A549 (cell line): ENCODE measurements around the gene TRAF3. TPM values are rescaled to one million over a fixed set of nuclear protein-coding genes. Genes with fewer than 3 reads are reported as not detected.
"Not testable (repeated sequence)": the region's sequence is repeated elsewhere in the genome, so short reads cannot be mapped to it uniquely, and the experiment has no call there.

Source experiments
- ATAC-seq, 2 experiments: fragments of 200-7000 bp in 1 of 2; fragments of >200 bp in 1 of 2; cut with Nextera tagmentation in 1 of 2; cut with Tn5 transposase in 1 of 2; 3 replicates each; pipeline versions ENCODE4 v1.8.0 to v1.9.1; 2018 to 2020; ENCODE audit warnings: mild to moderate bottlenecking in 1 of 2, moderate library complexity in 1 of 2
- CTCF ChIA-PET: fragments of 300-600 bp; sonication (Branson Sonifier 250); formaldehyde crosslinking; extraction: SDS; loops from one replicate; lab custom pipeline; 2021; ENCODE audit warnings: antibody characterized with exemption, inconsistent platforms; lab: Yijun Ruan, JAX
- POLR2A ChIA-PET: fragments of 350-600 bp; formaldehyde crosslinking; extraction: SDS; loops from one replicate; lab custom pipeline; 2021; ENCODE audit warnings: antibody characterized with exemption, inconsistent platforms; lab: Yijun Ruan, JAX
- DNase-seq, 2 experiments: peaks; one replicate each; pipeline versions ENCODE4 v3.0.0 to v3.0.0-alpha.2; 2011 to 2016; ENCODE audit warnings: low read depth in 1 of 2, low spot score in 1 of 2
- FAIRE-seq: peaks from 2 replicates; lab custom pipeline; 2011; peaks lifted over from hg19 to GRCh38; lab: Jason Lieb, UNC
- H3K27ac ChIP-seq, 2 experiments: fragments of >200 bp; sonication (Bioruptor Twin); formaldehyde crosslinking; 3 replicates each; pipeline ENCODE4 v1.5.1; 2016 to 2017
- H3K4me1 ChIP-seq: fragments of >200 bp; sonication (Bioruptor Twin); formaldehyde crosslinking; 3 replicates; pipeline ENCODE4 v1.6.1; 2016
- H3K4me2 ChIP-seq: fragments of >200 bp; sonication (Bioruptor Twin); formaldehyde crosslinking; 3 replicates; pipeline ENCODE4 v1.6.1; 2016
- H3K4me3 ChIP-seq: fragments of >200 bp; sonication (Bioruptor Twin); formaldehyde crosslinking; 3 replicates; pipeline ENCODE4 v1.5.1; 2016
- H3K9me3 ChIP-seq: fragments of >200 bp; sonication (Bioruptor Twin); formaldehyde crosslinking; 3 replicates; pipeline ENCODE4 v1.6.1; 2016
- BHLHE40 ChIP-seq: IDR thresholded peaks from 2 replicates; pipeline ENCODE4 v1.6.1; 2012; ENCODE audit warnings: low read depth, low read length, inconsistent platforms
- EP300 ChIP-seq, 2 experiments: fragments of >200 bp; sonication (Bioruptor Twin); formaldehyde crosslinking; IDR thresholded peaks; 2 replicates in 1 of 2; 3 replicates in 1 of 2; pipeline ENCODE4 v1.6.1; 2016 to 2017
- FOSB ChIP-seq: fragments of 250-450 bp; sonication (Bioruptor Pico); IDR thresholded peaks from 2 replicates; pipeline ENCODE4 v1.5.0; 2020; ENCODE audit warnings: mild to moderate bottlenecking, moderate library complexity
- FOSL2 ChIP-seq, 2 experiments: fragments of 450-650 bp in 1 of 2; fragments of >200 bp in 1 of 2; sonication (Bioruptor Twin) in 1 of 2; formaldehyde crosslinking; IDR thresholded peaks; 2 replicates each; pipeline versions ENCODE4 v1.5.0 to v1.6.1; 2016 to 2020; ENCODE audit warnings: mild to moderate bottlenecking in 1 of 2, moderate library complexity in 1 of 2
- GATA3 ChIP-seq: IDR thresholded peaks from 2 replicates; pipeline ENCODE4 v1.6.1; 2012; ENCODE audit warnings: borderline replicate concordance
- HDAC2 ChIP-seq: fragments of 200-600 bp; sonication (generic); IDR thresholded peaks from 2 replicates; pipeline ENCODE4 v1.6.1; 2016
- HEYL ChIP-seq: fragments of 250-450 bp; sonication (Bioruptor Pico); IDR thresholded peaks from 2 replicates; pipeline ENCODE4 v1.8.0; 2021; ENCODE audit warnings: mild to moderate bottlenecking, moderate library complexity
- HOXA7 ChIP-seq: fragments of 250-450 bp; sonication (Bioruptor Pico); IDR thresholded peaks from 2 replicates; pipeline ENCODE4 v1.5.0; 2020; ENCODE audit warnings: mild to moderate bottlenecking, moderate library complexity
- HOXB13 ChIP-seq: fragments of 250-450 bp; sonication (Bioruptor Pico); IDR thresholded peaks from 2 replicates; pipeline ENCODE4 v1.5.0; 2020; ENCODE audit warnings: low read depth, mild to moderate bottlenecking, moderate library complexity
- HOXB5 ChIP-seq: fragments of 250-450 bp; sonication (Bioruptor Pico); IDR thresholded peaks from 2 replicates; pipeline ENCODE4 v1.5.0; 2020; ENCODE audit warnings: mild to moderate bottlenecking, moderate library complexity
- JUN ChIP-seq, 2 experiments: fragments of >200 bp; sonication (Bioruptor Twin); formaldehyde crosslinking; IDR thresholded peaks; 2 replicates in 1 of 2; 3 replicates in 1 of 2; pipeline ENCODE4 v1.6.1; 2016 to 2017
- KDM5A ChIP-seq: fragments of 200-600 bp; sonication (generic); IDR thresholded peaks from 2 replicates; pipeline ENCODE4 v1.6.1; 2016; ENCODE audit warnings: antibody characterized with exemption, mild to moderate bottlenecking
- MAZ ChIP-seq: fragments of 150-350 bp; IDR thresholded peaks from 2 replicates; pipeline ENCODE4 v1.6.1; 2014; ENCODE audit warnings: antibody characterized with exemption, low read depth, low read length, borderline replicate concordance
- NPAS2 ChIP-seq: fragments of 250-450 bp; sonication (Bioruptor Pico); IDR thresholded peaks from 2 replicates; pipeline ENCODE4 v1.8.0; 2022; ENCODE audit warnings: mild to moderate bottlenecking, moderate library complexity, borderline replicate concordance
- PHF8 ChIP-seq: fragments of 200-600 bp; sonication (generic); IDR thresholded peaks from 2 replicates; pipeline ENCODE4 v1.6.1; 2016; ENCODE audit warnings: low read depth, mild to moderate bottlenecking, antibody characterized with exemption, moderate library complexity, borderline replicate concordance
- POLR2A ChIP-seq: IDR thresholded peaks from 2 replicates; pipeline ENCODE4 v1.6.1; 2012; ENCODE audit warnings: mild to moderate bottlenecking, low read length
- POLR2AphosphoS2 ChIP-seq: conservative IDR thresholded peaks from 2 replicates; pipeline ENCODE4 v1.6.1; 2012; ENCODE audit warnings: low read length, improper control_type of control experiment, inconsistent platforms
- RAD21 ChIP-seq, 2 experiments: fragments of >200 bp in 1 of 2; sonication (Bioruptor Twin) in 1 of 2; formaldehyde crosslinking in 1 of 2; IDR thresholded peaks in 1 of 2; conservative IDR thresholded peaks in 1 of 2; 2 replicates in 1 of 2; 3 replicates in 1 of 2; pipeline ENCODE4 v1.6.1; 2012 to 2018; ENCODE audit warnings: inconsistent platforms in 1 of 2
- RCOR1 ChIP-seq: fragments of 150-350 bp; IDR thresholded peaks from 2 replicates; pipeline ENCODE4 v1.6.1; 2014; ENCODE audit warnings: antibody characterized with exemption, low read length, low read depth
- SMC3 ChIP-seq: fragments of >200 bp; sonication (Bioruptor Twin); formaldehyde crosslinking; IDR thresholded peaks from 3 replicates; pipeline ENCODE4 v1.6.1; 2018; ENCODE audit warnings: inconsistent platforms
- TP53 ChIP-seq: fragments of 250-450 bp; sonication (Bioruptor Pico); IDR thresholded peaks from 2 replicates; pipeline ENCODE4 v1.5.0; 2021; ENCODE audit warnings: mild to moderate bottlenecking, moderate library complexity
- ZNF302 ChIP-seq: fragments of 250-450 bp; sonication (Bioruptor Pico); IDR thresholded peaks from 2 replicates; pipeline ENCODE4 v1.9.0; 2021; ENCODE audit warnings: inconsistent platforms, mild to moderate bottlenecking, moderate library complexity
- ZSCAN20 ChIP-seq: fragments of 250-450 bp; sonication (Bioruptor Pico); IDR thresholded peaks from 2 replicates; pipeline ENCODE4 v1.8.0; 2022; ENCODE audit warnings: mild to moderate bottlenecking, moderate library complexity
- WGBS: methylation state at CpG from one replicate; pipeline ENCODE4 v1.1.6; 2017; ENCODE audit errors: missing lambda C conversion rate; 5-methylcytosine and 5-hydroxymethylcytosine counted together
- polyA plus RNA-seq, 4 experiments: library from polyadenylated mRNA; depleted of rRNA in 3 of 4; stranded (reverse); fragments of >200 nt; fragmentation: RNase III in 1 of 4; extraction: RNeasy Plus Mini Kit Qiagen cat#74134 plus additional on column Dnase treatment in 1 of 4; gene quantifications; 2 replicates in 3 of 4; 3 replicates in 1 of 4; pipeline ENCODE4 v1.2.3, GENCODE V29; 2011 to 2017
- TF ChIP-seq, protein P1 (sequence below): IDR thresholded peaks from 2 replicates; pipeline ENCODE4 v1.6.1; 2012
- TF ChIP-seq, protein P2 (sequence below): fragments of >200 bp; sonication (Bioruptor Twin); formaldehyde crosslinking; IDR thresholded peaks from 3 replicates; pipeline ENCODE4 v1.5.1; 2016
- TF ChIP-seq, protein P3 (sequence below): fragments of 450-650 bp; IDR thresholded peaks from 2 replicates; pipeline ENCODE4 v1.6.1; 2014; ENCODE audit warnings: antibody characterized with exemption

TRAF3 gene
- polyA plus RNA-seq, 2 of the 4 experiments (the other 2 are of a cell fraction), result 20.2 to 25.5 TPM

- FAIRE-seq (no peak), DNase-seq (no peak), ATAC-seq (no peak)
- Histone ChIP-seq H3K4me2 (no peak overlapping the region), H3K27ac (no peak overlapping the region), H3K4me1 (peaks cover 17% of the 10 kb centered on the region; the same call in 2 of the 3 replicates), H3K9me3 (no peaks in the 10 kb centered on the region), H3K4me3 (no peak overlapping the region)
- ChIA-PET POLR2A (no interaction called here), CTCF (no interaction called here)
- WGBS, result 95% methylated on average over 10 of the region's 10 CpGs
- TF ChIP-seq HEYL (CRISPR knock-in tag) (no peak), HOXB5 (no peak), FOSL2 (IDR thresholded peaks at IDR 0.05) (no peak), FOSL2 (CRISPR knock-in tag; IDR thresholded peaks at IDR 0.05) (no peak), NPAS2 (CRISPR knock-in tag) (no peak), ZNF302 (CRISPR knock-in tag) (no peak), HOXB13 (CRISPR knock-in tag) (no peak), HOXA7 (CRISPR knock-in tag) (no peak)
- TF ChIP-seq, protein P1, sequence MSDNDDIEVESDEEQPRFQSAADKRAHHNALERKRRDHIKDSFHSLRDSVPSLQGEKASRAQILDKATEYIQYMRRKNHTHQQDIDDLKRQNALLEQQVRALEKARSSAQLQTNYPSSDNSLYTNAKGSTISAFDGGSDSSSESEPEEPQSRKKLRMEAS, result no peak
Observed at GRCh38 chr14:102822311-102822863, 45.1 kb downstream of the TRAF3 start.

- CTCF ChIA-PET, H3K27ac ChIP-seq, H3K4me2 ChIP-seq, H3K4me3 ChIP-seq, DNase-seq, POLR2A ChIA-PET, H3K9me3 ChIP-seq, FAIRE-seq, ATAC-seq: not testable (repeated sequence)
- peaks cover 17% of the 10 kb centered on the region; the same call in 2 of the 3 replicates for H3K4me1 ChIP-seq
- WGBS, result 95% methylated on average over 6 of the region's 6 CpGs
Observed at GRCh38 chr14:102822887-102823286, 45.6 kb downstream of the TRAF3 start.

GRCh38 chr14:102823546-102823945 is 46.3 kb downstream of the TRAF3 start:
- ATAC-seq, result no peak
- Histone ChIP-seq H3K27ac (no peak overlapping the region), H3K4me3 (no peak overlapping the region), H3K9me3 (no peaks in the 10 kb centered on the region), H3K4me1 (peaks cover 17% of the 10 kb centered on the region; the same call in 2 of the 3 replicates), H3K4me2 (no peak overlapping the region)
- 94% methylated on average over 5 of the region's 5 CpGs for WGBS
- ChIA-PET POLR2A (no interaction called here), CTCF (no interaction called here)
- no peak for FAIRE-seq
- no peak for DNase-seq
- TF ChIP-seq, protein P2, sequence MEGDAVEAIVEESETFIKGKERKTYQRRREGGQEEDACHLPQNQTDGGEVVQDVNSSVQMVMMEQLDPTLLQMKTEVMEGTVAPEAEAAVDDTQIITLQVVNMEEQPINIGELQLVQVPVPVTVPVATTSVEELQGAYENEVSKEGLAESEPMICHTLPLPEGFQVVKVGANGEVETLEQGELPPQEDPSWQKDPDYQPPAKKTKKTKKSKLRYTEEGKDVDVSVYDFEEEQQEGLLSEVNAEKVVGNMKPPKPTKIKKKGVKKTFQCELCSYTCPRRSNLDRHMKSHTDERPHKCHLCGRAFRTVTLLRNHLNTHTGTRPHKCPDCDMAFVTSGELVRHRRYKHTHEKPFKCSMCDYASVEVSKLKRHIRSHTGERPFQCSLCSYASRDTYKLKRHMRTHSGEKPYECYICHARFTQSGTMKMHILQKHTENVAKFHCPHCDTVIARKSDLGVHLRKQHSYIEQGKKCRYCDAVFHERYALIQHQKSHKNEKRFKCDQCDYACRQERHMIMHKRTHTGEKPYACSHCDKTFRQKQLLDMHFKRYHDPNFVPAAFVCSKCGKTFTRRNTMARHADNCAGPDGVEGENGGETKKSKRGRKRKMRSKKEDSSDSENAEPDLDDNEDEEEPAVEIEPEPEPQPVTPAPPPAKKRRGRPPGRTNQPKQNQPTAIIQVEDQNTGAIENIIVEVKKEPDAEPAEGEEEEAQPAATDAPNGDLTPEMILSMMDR, result no peak
- TF ChIP-seq, protein P3, sequence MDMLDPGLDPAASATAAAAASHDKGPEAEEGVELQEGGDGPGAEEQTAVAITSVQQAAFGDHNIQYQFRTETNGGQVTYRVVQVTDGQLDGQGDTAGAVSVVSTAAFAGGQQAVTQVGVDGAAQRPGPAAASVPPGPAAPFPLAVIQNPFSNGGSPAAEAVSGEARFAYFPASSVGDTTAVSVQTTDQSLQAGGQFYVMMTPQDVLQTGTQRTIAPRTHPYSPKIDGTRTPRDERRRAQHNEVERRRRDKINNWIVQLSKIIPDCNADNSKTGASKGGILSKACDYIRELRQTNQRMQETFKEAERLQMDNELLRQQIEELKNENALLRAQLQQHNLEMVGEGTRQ, result no peak
- TF ChIP-seq POLR2A (no peak), HEYL (CRISPR knock-in tag) (no peak), POLR2AphosphoS2 (no peak)

- 87% methylated on average over 8 of the region's 8 CpGs for WGBS
- peak; percentile 50 to 62; a peak in 4 of 6 replicates for ATAC-seq
- FAIRE-seq, result no peak
- no peaks in the 10 kb centered on the region for H3K9me3 ChIP-seq
- H3K4me1 ChIP-seq, result peaks cover 13% of the 10 kb centered on the region; the same call in 2 of the 3 replicates
- CTCF ChIA-PET, result no interaction called here
- TF ChIP-seq BHLHE40 (no peak), KDM5A (no peak), GATA3 (no peak), SMC3 (no peak), POLR2A (no peak), MAZ (no peak), ZSCAN20 (CRISPR knock-in tag) (no peak), PHF8 (no peak), JUN (IDR thresholded peaks at IDR 0.05) (no peak), FOSL2 (IDR thresholded peaks at IDR 0.05) (no peak), FOSL2 (CRISPR knock-in tag; IDR thresholded peaks at IDR 0.05) (no peak), TP53 (CRISPR knock-in tag) (no peak), FOSB (CRISPR knock-in tag) (no peak), RCOR1 (no peak), EP300 (IDR thresholded peaks at IDR 0.05) (no peak), HDAC2 (no peak), RAD21 (conservative IDR thresholded peaks at IDR 0.05 in 1 of 2, IDR thresholded peaks at IDR 0.05 in 1 of 2) (no peak), HEYL (CRISPR knock-in tag) (no peak)
- TF ChIP-seq, protein P1, result no peak
- TF ChIP-seq, all 56 proteins: peak for 0
- Histone ChIP-seq H3K27ac (peak overlapping the region in 1 of 2 experiments; percentile 39; a peak in 2 of 6 replicates), H3K4me3 (no peak overlapping the region), H3K4me2 (0 out of 3 replicates have a peak overlapping the region, but pooled peaks have one; percentile 22)
- DNase-seq, result peak in 1 of 2 experiments; percentile 13
- POLR2A ChIA-PET, result no interaction called here
Observed at GRCh38 chr14:102824832-102825231, 47.6 kb downstream of the TRAF3 start.
